B cell (primary cell): Measurements from ENCODE around the gene ST6GALNAC3. TPM values are rescaled to one million over a fixed set of nuclear protein-coding genes. Genes with fewer than 3 reads are reported as not detected.

Source experiments
- ATAC-seq: fragments of 200-7000 bp; cut with Tn5 transposase; one replicate; pipeline ENCODE4 v1.10.0; 2021; ENCODE audit warnings: low read depth, mild to moderate bottlenecking, moderate number of reproducible peaks, moderate library complexity
- CTCF ChIA-PET: fragments of 350-600 bp; sonication (Branson Sonifier 250); formaldehyde crosslinking; loops from one replicate; lab custom pipeline; 2021; ENCODE audit warnings: antibody characterized with exemption, inconsistent platforms; lab: Charles Lee
- POLR2A ChIA-PET: fragments of 350-600 bp; sonication (Branson Sonifier 250); formaldehyde crosslinking; loops from one replicate; lab custom pipeline; 2021; ENCODE audit warnings: antibody characterized with exemption; lab: Charles Lee
- DNase-seq: peaks from one replicate; pipeline ENCODE4 v3.0.0; 2013
- H2AFZ ChIP-seq: 2 replicates; pipeline ENCODE4 v1.6.1; 2012; ENCODE audit warnings: mild to moderate bottlenecking, low read depth, low read length; ENCODE audit not compliant: insufficient read depth, poor library complexity, severe bottlenecking
- H3K27ac ChIP-seq, 2 donors: 1 replicate in 1 of 2; 2 replicates in 1 of 2; pipeline ENCODE4 v1.5.1; 2012 to 2013; ENCODE audit warnings: low read length in 2 of 2, mild to moderate bottlenecking in 2 of 2, moderate library complexity in 1 of 2
- H3K27me3 ChIP-seq, 4 experiments: fragments of 200-600 bp in 1 of 4; sonication (generic) in 1 of 4; replicated peaks in 1 of 4; 1 replicate in 2 of 4; 2 replicates in 2 of 4; pipeline versions ENCODE4 v1.6.1 to v1.7.0; 2013 to 2016; ENCODE audit warnings: low read length in 3 of 4, mild to moderate bottlenecking in 2 of 4, mixed read lengths in 1 of 4, moderate library complexity in 1 of 4; ENCODE audit not compliant: insufficient read depth in 4 of 4, control insufficient read depth in 3 of 4; ENCODE audit errors: control extremely low read depth in 1 of 4
- H3K36me3 ChIP-seq, 2 experiments: replicated peaks in 1 of 2; 1 replicate in 1 of 2; 2 replicates in 1 of 2; pipeline versions ENCODE4 v1.6.1 to v1.7.1; 2013; ENCODE audit warnings: low read length in 1 of 2; ENCODE audit not compliant: insufficient read depth in 2 of 2, control insufficient read depth in 1 of 2; ENCODE audit errors: control extremely low read depth in 1 of 2, extremely low read depth in 1 of 2
- H3K4me1 ChIP-seq, 2 donors: fragments of 200-600 bp in 1 of 2; sonication (generic) in 1 of 2; 1 replicate in 1 of 2; 2 replicates in 1 of 2; pipeline versions ENCODE4 v1.5.1 to v1.6.1; 2013 to 2017; ENCODE audit warnings: low read length in 2 of 2; ENCODE audit not compliant: control insufficient read depth in 2 of 2, insufficient read depth in 2 of 2
- H3K4me2 ChIP-seq: replicated peaks from 2 replicates; pipeline ENCODE3; 2012; ENCODE audit warnings: mild to moderate bottlenecking, low read depth, low read length; ENCODE audit not compliant: poor library complexity, severe bottlenecking
- H3K4me3 ChIP-seq, 5 experiments: fragments of 200-600 bp in 1 of 5; sonication (generic) in 1 of 5; 1 replicate in 3 of 5; 2 replicates in 2 of 5; pipeline versions ENCODE4 v1.5.1 to v1.7.0; 2011 to 2016; ENCODE audit warnings: low read length in 4 of 5, mild to moderate bottlenecking in 4 of 5, low read depth in 2 of 5, control low read depth in 1 of 5, moderate library complexity in 1 of 5; ENCODE audit not compliant: insufficient read depth in 1 of 5; ENCODE audit errors: control extremely low read depth in 1 of 5, extremely low read depth in 1 of 5
- H3K79me2 ChIP-seq: fragments of 200-600 bp; sonication (generic); one replicate; pipeline ENCODE4 v1.6.0; 2016; ENCODE audit warnings: low read length; ENCODE audit not compliant: control insufficient read depth, insufficient read depth
- H3K9ac ChIP-seq: fragments of 200-600 bp; sonication (generic); 2 replicates; pipeline ENCODE4 v1.6.1; 2017; ENCODE audit warnings: mild to moderate bottlenecking, low read length, moderate library complexity
- H3K9me3 ChIP-seq, 3 donors: one replicate each; pipeline versions ENCODE4 v1.6.1 to v1.7.1; 2013; ENCODE audit warnings: low read length in 2 of 3; ENCODE audit not compliant: control insufficient read depth in 2 of 3, insufficient read depth in 1 of 3; ENCODE audit errors: control extremely low read depth in 1 of 3
- H4K20me1 ChIP-seq: 2 replicates; pipeline ENCODE4 v1.6.0; 2012; ENCODE audit warnings: mild to moderate bottlenecking, low read length; ENCODE audit not compliant: insufficient read depth, control insufficient read depth, poor library complexity, severe bottlenecking
- H3K27ac Mint-ChIP-seq: one replicate; pipeline ENCODE4 v1.8.0; 2021; ENCODE audit warnings: mixed read lengths
- H3K27me3 Mint-ChIP-seq: one replicate; pipeline ENCODE4 v1.8.0; 2021; ENCODE audit warnings: mixed read lengths
- H3K4me1 Mint-ChIP-seq: one replicate; pipeline ENCODE4 v1.8.0; 2021; ENCODE audit warnings: mixed read lengths
- H3K4me3 Mint-ChIP-seq: one replicate; pipeline ENCODE4 v1.8.0; 2021; ENCODE audit warnings: mixed read lengths
- H3K9me3 Mint-ChIP-seq: one replicate; pipeline ENCODE4 v1.8.0; 2022; ENCODE audit warnings: mixed read lengths; ENCODE audit not compliant: insufficient read depth
- EZH2 ChIP-seq: IDR thresholded peaks from 2 replicates; pipeline ENCODE4 v1.6.1; 2012; ENCODE audit warnings: borderline replicate concordance, low read depth, mild to moderate bottlenecking, moderate library complexity, low read length; ENCODE audit not compliant: insufficient read depth, poor library complexity, severe bottlenecking
- WGBS: methylation state at CpG from one replicate; pipeline ENCODE4 v1.1.5; 2013; ENCODE audit warnings: missing lambda C conversion rate; ENCODE audit not compliant: insufficient coverage; 5-methylcytosine and 5-hydroxymethylcytosine counted together
- intact Hi-C: fragments of 100-400 bp; cut with micrococcal nuclease; formaldehyde crosslinking; loops from one replicate; pipeline ENCODE4 v1.10.0; 2022
- polyA plus RNA-seq: library from polyadenylated mRNA; depleted of rRNA; stranded (reverse); fragments of >200 nt; gene quantifications from 2 replicates; pipeline ENCODE4 v1.2.3, GENCODE V29; 2012
- total RNA-seq, 2 donors: library from RNA; stranded (reverse); fragments of 120-200 nt in 1 of 2; gene quantifications; 1 replicate in 1 of 2; 2 replicates in 1 of 2; pipeline versions ENCODE4 v1.2.3 to v1.2.4, GENCODE V29; 2013 to 2022
- TF ChIP-seq, protein P1 (sequence below): fragments of 200-600 bp; IDR thresholded peaks from one replicate; pipeline ENCODE4 v1.8.0; 2022; ENCODE audit warnings: antibody characterized with exemption, mild to moderate bottlenecking

Gene ST6GALNAC3
- total and polyA plus RNA-seq, 2 donors (not counting 1 experiment from before 2014, with no cell fraction given) = 3.0 to 17.3 TPM

DNA sequence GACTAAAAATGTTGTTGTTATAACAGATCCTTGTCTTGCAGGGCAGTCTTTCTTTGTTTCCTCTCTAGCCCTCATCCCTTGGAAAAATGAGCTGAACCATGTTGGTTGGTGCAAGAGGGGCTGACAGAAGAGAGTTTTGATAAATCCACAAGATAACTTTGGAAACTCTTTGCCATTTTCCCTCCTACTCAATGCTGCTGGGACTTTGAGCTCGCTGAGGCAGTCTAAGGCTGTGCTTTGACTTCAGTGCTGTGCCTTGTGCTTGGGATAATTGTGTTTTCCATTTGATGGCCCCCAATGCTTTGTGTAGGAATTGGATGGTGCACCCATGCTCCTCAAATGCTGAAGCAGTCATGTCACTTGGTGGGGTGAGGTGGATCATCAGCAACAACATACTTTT, 31.7 kb downstream of the ST6GALNAC3 start:
- no peak for DNase-seq
- no peak overlapping the region for H3K27ac Mint-ChIP-seq
- POLR2A ChIA-PET = no interaction called here
- Histone ChIP-seq H4K20me1 (no peaks in the 10 kb centered on the region), H3K79me2 (peaks cover 28% of the 10 kb centered on the region), H3K4me3 (no peak overlapping the region), H3K27ac (no peak overlapping the region), H2AFZ (no peak overlapping the region), H3K4me2 (no peak overlapping the region), H3K9me3 (no peaks in the 10 kb centered on the region), H3K9ac (no peak overlapping the region), H3K4me1 (peaks cover 12 to 22% of the 10 kb centered on the region in 2 donors), H3K27me3 (no peaks in the 10 kb centered on the region), H3K36me3 (no peaks in the 10 kb centered on the region)
- intact Hi-C loops = no loop called here
- no peaks in the 10 kb centered on the region for H3K27me3 Mint-ChIP-seq
- CTCF ChIA-PET = interaction anchor here (0.6 kb wide), 1 partner anchor 40 kb away, joined by 4 read pairs; no protein-coding TSS in a partner anchor
- H3K4me1 Mint-ChIP-seq = peaks cover 28% of the 10 kb centered on the region
- TF ChIP-seq, protein P1, sequence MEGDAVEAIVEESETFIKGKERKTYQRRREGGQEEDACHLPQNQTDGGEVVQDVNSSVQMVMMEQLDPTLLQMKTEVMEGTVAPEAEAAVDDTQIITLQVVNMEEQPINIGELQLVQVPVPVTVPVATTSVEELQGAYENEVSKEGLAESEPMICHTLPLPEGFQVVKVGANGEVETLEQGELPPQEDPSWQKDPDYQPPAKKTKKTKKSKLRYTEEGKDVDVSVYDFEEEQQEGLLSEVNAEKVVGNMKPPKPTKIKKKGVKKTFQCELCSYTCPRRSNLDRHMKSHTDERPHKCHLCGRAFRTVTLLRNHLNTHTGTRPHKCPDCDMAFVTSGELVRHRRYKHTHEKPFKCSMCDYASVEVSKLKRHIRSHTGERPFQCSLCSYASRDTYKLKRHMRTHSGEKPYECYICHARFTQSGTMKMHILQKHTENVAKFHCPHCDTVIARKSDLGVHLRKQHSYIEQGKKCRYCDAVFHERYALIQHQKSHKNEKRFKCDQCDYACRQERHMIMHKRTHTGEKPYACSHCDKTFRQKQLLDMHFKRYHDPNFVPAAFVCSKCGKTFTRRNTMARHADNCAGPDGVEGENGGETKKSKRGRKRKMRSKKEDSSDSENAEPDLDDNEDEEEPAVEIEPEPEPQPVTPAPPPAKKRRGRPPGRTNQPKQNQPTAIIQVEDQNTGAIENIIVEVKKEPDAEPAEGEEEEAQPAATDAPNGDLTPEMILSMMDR = no peak
- TF ChIP-seq EZH2 = no peak
- H3K4me3 Mint-ChIP-seq = no peak overlapping the region
- ATAC-seq = no peak
- no peaks in the 10 kb centered on the region for H3K9me3 Mint-ChIP-seq
- 80% methylated on average over 1 of the region's 1 CpG for WGBS

DNA sequence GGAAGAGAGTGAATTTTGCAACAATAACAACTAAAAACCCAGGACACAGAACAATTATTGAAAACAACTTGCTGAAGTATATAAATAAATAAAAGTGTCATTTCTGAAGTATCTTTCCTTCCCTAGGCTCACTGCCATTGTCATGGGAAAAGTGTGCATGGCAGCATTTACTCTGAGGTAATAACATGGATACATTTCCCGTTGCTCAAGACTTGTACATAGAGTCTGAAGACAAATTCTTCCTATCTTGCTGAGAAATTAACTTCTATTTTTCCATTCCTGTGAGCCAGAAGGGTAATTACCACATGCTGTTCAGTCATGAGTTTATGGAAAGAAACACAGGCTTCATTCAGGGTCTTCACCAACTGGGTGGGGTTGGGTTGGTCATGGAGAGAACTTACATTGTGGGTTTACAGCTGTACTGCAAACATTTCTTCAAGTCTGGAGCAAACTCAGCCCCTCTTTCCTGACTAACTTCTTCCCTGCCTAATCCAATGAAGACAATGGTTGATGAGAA, 32.2 kb downstream of the ST6GALNAC3 start:
- no peak for TF ChIP-seq EZH2
- TF ChIP-seq, protein P1 = no peak
- Histone ChIP-seq H3K27ac (no peak overlapping the region), H3K4me3 (no peak overlapping the region), H2AFZ (no peak overlapping the region), H3K79me2 (peaks cover 28% of the 10 kb centered on the region), H3K4me1 (peaks cover 12 to 22% of the 10 kb centered on the region in 2 donors), H3K36me3 (no peaks in the 10 kb centered on the region), H3K27me3 (no peaks in the 10 kb centered on the region), H4K20me1 (no peaks in the 10 kb centered on the region), H3K4me2 (no peak overlapping the region), H3K9ac (no peak overlapping the region), H3K9me3 (no peaks in the 10 kb centered on the region)
- Mint-ChIP-seq H3K4me1 (peaks cover 28% of the 10 kb centered on the region), H3K9me3 (no peaks in the 10 kb centered on the region), H3K27ac (no peak overlapping the region), H3K4me3 (no peak overlapping the region), H3K27me3 (no peaks in the 10 kb centered on the region)
- no CpG with 5 or more reads among the region's 1 CpG for WGBS
- DNase-seq (no peak), ATAC-seq (no peak)
- ChIA-PET CTCF (no interaction called here), POLR2A (no interaction called here)
- intact Hi-C loops = no loop called here
